Activated CD4-positive, alpha-beta T cell treated with anti-CD3 and anti-CD28 coated beads, Interleukin-2, amount 50 U/mL, for 4 hours (primary cell): ENCODE data around the gene TSSC4.

Experiments
- DNase-seq, 2 experiments: peaks; one replicate each; pipeline ENCODE4 v3.0.0-alpha.2; 2020

The TSSC4 gene

GRCh38 chr11:2436013-2436520 lies 35.5 kb downstream of the TSSC4 start:
- DNase-seq: no peak

- no peak for DNase-seq
These were observed 36.0 kb downstream of the TSSC4 start for GRCh38 chr11:2436521-2437031.

GRCh38 chr11:2437516-2437915 lies 37.0 kb downstream of the TSSC4 start:
- DNase-seq: no peak

GRCh38 chr11:2439820-2440219 lies 39.3 kb downstream of the TSSC4 start:
- DNase-seq: no peak

GRCh38 chr11:2440646-2441045 lies 40.1 kb downstream of the TSSC4 start:
- DNase-seq: no peak

- no peak for DNase-seq
These were observed 40.6 kb downstream of the TSSC4 start for GRCh38 chr11:2441171-2441570.

- DNase-seq: no peak
These were observed 42.0 kb downstream of the TSSC4 start for GRCh38 chr11:2442589-2442988.

- DNase-seq: no peak
These were observed 42.9 kb downstream of the TSSC4 start for GRCh38 chr11:2443406-2443805.

GRCh38 chr11:2443881-2444820 lies 43.6 kb downstream of the TSSC4 start, which contains the start of gene TRPM5:
Gene TRPM5, minus strand, starts transcription at chr11:2444514. Its CDS starts 21,478 bp downstream, at chr11:2423036.
- DNase-seq: peak; percentile 85 to 87

- DNase-seq: no peak
These were observed 44.5 kb downstream of the TSSC4 start, which contains the start of gene KCNQ1 for GRCh38 chr11:2444821-2445745. Gene KCNQ1, plus strand, starts transcription at chr11:2445008. Its CDS starts 91 bp downstream, at chr11:2445099.

GRCh38 chr11:2445746-2446551 lies 45.4 kb downstream of the TSSC4 start:
- no peak for DNase-seq

GRCh38 chr11:2446590-2447252 lies 46.2 kb downstream of the TSSC4 start:
- DNase-seq: no peak

- DNase-seq: no peak
These were observed 46.9 kb downstream of the TSSC4 start for GRCh38 chr11:2447253-2447950.

GRCh38 chr11:2447951-2448650 lies 47.6 kb downstream of the TSSC4 start:
- no peak for DNase-seq

GRCh38 chr11:2448661-2449547 lies 48.4 kb downstream of the TSSC4 start:
- no peak for DNase-seq

GRCh38 chr11:2449548-2450320 lies 49.2 kb downstream of the TSSC4 start:
- no peak for DNase-seq

- DNase-seq: no peak
These were observed 49.9 kb downstream of the TSSC4 start for GRCh38 chr11:2450321-2451041.

GRCh38 chr11:2451336-2451735 lies 50.8 kb downstream of the TSSC4 start:
- no peak for DNase-seq
